CD4-positive, alpha-beta T cell treated with Interleukin-4 for 1 hour (primary cell): Measurements from ENCODE around the gene PEF1.

Experiments
- DNase-seq, 2 donors: peaks; one replicate each; pipeline ENCODE4 v3.0.0-alpha.2; 2020 to 2022

Gene PEF1

GRCh38 chr1:31626223-31627207, 18.2 kb downstream of the PEF1 start:
- DNase-seq: no peak

- no peak for DNase-seq
Measured at GRCh38 chr1:31625561-31626222, 19.0 kb downstream of the PEF1 start.

DNA sequence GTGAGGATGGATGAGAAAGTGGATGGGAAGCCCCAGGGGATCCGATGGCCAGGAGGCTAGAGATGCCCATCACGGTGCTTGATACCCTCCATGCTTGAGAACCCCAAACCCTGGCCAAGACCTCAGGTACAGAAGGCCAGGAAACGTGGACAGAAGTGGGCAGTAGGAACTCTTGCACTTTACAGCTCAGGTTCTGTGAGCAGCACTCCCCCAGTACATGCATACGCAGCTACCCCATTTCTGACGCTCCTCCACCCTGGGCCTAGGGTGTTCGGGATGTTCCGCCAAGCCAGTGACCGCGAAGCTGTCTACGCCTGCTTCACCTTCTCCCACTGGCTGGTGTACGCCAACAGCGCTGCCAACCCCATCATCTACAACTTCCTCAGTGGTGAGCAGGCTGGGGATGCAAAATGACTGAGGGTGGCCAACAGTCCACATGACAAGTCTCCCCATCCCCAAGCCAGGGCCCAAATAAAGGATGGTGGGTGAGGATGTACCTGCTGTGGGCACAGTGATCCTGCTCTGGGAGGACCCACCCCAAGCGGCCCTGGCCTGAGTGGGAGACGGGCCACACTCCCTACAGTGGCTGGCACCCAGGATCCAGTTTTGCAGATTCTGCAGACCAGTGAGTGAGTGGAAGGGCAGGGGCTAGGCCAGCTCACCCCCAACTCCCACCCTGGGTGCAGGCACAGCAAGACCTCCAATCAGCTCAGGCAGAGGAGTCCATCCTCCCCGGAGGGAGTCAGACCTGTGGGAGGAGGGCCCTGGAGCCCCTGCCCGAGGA, 19.8 kb downstream of the PEF1 start:
- no peak for DNase-seq

- DNase-seq: no peak
Measured at GRCh38 chr1:31624309-31624708, 20.4 kb downstream of the PEF1 start.

DNA sequence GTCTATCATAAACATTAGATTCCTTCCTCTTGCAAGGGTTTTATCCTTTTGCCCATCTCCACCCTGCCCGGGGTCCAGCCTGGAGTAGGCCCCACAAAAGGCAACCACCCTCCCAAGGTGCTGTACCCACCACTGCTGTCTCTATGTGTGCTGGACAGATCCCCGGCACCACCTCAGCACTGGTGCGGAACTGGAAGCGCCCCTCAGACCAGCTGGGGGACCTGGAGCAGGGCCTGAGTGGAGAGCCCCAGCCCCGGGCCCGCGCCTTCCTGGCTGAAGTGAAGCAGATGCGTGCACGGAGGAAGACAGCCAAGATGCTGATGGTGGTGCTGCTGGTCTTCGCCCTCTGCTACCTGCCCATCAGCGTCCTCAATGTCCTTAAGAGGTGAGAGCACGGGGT, 21.3 kb downstream of the PEF1 start:
- DNase-seq: no peak

DNA sequence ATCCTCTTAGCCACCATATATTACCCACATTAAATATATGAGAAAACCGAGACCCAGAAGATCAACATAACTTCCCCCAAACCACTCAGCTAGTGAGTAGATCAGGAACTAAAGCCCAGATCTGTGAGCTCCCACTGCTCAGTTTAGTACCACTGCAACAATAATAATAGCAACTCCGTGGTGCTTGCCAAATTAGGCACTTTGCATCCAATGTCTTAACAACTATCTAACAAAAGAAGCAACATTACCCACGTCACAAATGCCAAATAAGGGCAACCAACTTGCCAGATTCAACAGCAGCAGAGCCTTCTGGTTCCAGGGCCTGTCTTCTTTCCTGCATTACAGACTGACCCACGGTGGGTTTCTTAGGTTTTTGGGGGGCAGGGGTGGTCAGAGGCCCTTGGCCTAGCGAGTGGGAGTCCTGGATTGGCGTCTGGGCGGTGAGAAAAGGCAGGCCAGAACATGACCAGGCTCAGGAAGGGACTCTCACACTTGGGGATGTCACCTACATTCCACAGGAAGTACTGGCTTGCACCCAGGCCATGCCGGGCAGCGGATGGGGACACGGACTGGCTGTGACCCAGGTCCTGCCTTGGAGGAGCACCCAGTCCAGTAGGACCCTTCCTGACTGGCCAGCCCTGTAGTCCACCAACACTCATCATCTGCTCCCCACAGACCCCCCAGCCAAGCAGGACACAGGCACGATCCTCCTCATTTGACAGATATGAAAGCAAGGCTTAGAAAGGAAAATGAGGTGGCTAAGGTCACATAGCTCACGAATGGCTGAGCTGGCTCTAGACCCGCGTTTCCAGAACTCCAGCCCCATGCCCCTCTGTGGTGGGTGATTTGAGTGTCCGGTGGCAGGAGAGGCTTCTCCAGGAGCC, 22.6 kb downstream of the PEF1 start:
- no peak for DNase-seq

DNA sequence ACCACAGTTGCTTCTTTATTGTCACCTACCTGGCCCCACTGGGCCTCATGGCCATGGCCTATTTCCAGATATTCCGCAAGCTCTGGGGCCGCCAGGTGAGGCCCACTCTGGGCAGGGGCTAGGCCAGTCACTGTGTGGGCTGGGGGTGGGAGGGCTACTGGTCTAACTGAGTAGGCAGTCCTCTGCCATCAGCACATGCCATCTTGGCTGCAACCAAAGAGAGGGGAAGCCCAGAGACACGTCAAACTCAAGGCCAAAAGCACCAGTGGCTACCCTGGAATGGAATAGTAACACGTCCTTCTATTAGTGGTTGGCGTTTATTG, 23.2 kb downstream of the PEF1 start:
- DNase-seq: no peak

DNA sequence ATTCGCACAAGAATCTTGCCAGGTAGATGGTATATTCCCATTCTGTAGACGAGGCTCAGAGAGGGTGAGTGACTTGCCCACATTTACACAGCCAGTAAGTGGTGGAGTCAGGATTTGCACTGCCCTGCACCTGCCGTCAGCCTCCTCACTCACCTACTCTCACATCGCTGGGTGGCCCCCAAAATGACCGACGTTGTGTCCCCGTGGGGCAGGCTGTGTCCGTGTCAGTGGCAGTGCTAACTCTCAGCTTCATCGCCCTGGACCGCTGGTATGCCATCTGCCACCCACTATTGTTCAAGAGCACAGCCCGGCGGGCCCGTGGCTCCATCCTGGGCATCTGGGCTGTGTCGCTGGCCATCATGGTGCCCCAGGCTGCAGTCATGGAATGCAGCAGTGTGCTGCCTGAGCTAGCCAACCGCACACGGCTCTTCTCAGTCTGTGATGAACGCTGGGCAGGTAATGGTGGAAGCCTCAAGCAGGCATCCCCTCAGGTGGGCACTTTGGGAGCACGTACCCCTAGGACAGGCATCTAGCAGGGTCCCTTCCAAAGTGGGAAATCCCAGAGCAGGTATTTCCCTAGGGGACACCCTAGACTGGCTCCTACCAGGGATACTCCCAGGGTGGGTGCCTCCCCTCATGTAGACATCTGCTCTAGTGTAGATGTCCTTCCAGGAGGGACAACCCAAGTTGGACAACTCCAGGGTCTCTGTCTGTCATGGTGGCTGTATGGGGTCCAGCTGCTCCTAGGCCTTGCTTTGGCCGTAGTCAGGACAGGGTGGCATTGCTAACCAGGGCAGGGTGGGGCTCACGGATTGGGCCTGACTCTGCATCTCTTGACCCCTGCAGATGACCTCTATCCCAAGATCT, 23.8 kb downstream of the PEF1 start:
- no peak for DNase-seq

DNA sequence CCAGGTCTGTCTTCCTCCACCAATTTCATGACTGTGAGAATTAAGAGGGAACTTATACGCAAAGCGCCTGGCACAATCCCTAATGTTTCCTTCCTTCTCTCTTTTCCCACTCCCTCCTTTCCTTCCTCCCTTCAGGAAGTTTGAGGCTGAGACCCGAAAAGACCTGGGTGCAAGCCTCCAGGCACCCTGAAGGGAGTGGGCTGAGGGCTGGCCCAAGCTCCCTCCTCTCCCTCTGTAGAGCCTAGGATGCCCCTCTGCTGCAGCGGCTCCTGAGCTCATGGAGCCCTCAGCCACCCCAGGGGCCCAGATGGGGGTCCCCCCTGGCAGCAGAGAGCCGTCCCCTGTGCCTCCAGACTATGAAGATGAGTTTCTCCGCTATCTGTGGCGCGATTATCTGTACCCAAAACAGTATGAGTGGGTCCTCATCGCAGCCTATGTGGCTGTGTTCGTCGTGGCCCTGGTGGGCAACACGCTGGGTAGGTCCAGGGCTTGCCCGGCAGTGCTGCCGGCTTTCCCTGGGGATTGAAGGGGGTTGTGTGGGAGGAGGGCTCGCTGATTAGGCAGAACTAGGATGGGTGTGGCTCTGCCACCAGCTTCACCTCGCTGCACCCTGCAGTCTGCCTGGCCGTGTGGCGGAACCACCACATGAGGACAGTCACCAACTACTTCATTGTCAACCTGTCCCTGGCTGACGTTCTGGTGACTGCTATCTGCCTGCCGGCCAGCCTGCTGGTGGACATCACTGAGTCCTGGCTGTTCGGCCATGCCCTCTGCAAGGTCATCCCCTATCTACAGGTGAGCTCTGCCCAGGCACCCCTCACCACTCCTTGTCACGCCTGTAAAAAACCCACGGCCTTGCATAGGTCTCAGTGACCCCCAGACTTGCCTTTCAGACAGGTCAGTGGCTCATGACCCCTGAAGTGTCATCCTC, 25.5 kb downstream of the PEF1 start:
- DNase-seq: no peak

DNA sequence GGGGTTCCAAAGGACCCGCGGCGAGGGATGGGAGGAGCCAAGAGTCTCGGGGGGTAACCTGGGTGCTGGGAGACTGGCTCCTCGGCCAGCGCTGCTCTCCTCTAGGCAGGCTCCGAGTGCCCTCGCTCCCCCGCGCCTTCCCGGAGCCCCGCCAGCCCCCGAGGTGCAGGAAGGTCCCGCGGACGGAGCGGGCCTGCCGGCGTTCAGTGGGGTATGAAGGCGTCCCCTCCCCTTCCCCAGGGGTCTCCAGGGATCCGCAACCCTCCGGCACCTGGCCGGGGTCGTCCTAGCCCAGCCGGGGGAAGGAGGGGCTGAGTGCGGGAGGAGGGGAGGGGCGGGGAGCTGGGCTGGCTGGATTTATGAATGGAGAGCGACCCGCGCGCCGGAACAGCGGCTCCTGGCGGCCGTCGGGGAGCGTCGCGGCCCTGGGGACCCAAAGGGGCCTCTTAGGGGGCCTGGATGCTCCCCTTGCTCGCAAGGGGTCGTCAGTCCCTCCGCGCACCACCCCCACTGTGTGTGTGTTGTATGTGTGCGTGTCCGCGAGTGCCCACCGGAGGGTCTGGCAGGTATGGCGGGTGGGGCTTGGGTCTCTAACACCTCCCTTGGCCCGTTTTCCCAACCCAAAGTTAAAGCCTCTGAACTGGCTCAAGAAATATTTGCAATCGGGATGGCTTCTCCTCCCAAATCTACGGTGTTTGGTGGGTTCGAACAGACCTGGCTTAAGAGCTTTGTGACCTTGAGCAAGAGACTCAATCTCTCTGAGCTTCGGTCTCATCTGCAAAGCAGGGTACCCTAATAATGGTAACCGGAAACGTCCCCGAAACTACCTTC, 26.5 kb downstream of the PEF1 start:
- peak; percentile 35 for DNase-seq

- no peak for DNase-seq
Measured at GRCh38 chr1:31617218-31617915, 27.3 kb downstream of the PEF1 start, which contains the start of gene HCRTR1. TSS of gene HCRTR1 (plus strand) at chr1:31617689. CDS start at chr1:31619193, 1,504 bp downstream.

DNA sequence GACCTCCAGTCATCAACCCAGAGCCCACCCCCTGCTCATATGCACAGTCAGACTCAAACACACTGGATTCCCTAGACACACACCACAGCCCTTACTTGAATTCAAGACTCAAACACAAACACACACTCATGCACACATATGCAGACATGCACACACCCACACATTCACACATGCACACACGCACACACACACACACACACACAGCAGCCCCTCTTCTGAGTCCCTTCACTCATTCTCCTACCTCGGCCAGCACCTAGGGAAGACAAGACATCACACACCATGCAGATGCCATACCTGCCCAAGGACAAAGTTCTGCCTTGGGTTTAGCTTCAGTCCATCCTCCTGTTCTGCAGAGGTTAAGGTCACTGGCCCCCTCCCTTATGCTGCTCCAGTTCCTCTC, 28.7 kb downstream of the PEF1 start:
- DNase-seq: no peak

DNA sequence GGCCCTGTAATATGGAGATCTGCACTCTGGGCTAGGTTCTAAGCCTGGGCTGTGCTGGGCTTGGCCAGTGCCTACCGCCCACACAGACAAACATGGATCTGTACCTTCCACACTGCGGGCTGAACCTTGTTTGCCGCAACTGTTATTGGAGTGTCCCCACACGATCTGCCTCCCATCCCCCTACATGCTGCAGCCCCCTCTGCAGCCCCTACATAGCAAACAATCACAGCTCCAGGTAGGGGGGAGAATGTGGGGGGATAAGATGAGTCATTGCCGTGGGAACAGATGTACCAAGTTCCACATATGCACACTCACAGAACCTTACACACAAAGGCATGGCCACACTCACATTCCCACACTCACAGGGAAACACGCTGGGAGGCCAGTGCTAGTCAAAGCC, 29.3 kb downstream of the PEF1 start:
- no peak for DNase-seq

DNA sequence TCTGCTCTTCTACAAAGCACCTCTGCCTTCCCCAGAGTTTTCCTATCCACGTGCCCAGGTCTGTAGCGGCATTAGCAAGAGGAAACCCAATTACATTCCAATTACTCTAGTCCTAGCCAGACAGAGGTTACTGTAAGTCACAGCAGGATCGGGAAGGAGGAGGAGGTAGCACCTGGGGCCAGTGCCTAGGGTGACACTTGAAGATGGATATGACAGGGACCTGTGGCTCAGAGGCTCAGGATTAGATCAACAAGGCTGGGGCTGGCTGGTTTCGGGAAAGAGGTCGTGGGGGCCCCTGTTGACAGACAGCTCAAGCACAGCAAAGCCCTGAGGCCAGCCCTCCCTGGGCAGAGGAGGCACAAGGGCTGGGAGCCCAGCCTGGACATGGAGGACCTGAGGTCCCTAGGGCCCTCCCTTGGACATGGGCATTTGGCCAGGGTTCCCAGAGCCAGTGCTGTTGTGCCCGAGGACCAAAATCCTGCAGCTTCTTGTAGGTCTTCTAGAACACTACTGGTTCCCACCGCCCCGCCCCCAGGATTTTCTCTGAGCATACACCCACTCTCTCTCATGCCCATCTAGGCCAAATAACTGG, 30.2 kb downstream of the PEF1 start:
- DNase-seq: no peak

DNA sequence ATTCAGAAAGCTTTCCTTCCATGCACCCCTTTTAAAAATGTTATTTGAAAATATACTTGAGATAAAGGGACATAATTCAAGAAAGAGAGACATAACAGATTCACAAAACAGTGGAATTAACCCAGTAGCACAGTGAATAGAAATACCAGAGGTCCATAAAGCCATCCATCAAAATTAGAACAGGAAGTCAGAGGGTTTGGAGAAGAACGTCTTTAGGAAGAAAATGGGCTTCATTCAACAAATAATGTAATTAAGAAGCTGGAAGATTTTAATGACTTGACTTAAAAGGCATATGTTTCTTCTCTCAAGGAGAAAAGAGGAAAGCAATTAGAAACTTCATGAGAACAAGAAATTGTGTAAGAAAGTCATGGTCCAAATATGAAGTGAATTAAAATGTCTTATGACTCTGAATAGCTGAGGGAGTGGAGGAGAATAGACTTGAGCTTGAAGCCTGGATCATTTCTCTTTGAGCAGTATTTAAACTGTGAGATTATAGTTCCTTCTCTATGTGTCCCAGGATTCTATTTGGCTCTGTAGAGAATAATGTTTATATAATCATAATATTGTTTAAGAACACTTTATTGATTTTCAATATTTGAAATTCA, 35.1 kb downstream of the PEF1 start:
- DNase-seq: no peak

- DNase-seq: no peak
Measured at GRCh38 chr1:31607360-31607759, 37.3 kb downstream of the PEF1 start.

GRCh38 chr1:31605908-31606427, 38.7 kb downstream of the PEF1 start:
- DNase-seq: peak in 1 of 2 donors; percentile 65
